HCT116 (cell line): Measurements from ENCODE around the gene KRT83. TPM values are rescaled to one million over a fixed set of nuclear protein-coding genes. Genes with fewer than 3 reads are reported as not detected.

Experiments
- ATAC-seq: fragments of 200-7000 bp; cut with Tn5 transposase; 2 replicates; pipeline ENCODE4 v1.9.1; 2020; ENCODE audit warnings: mild to moderate bottlenecking, moderate library complexity
- BruUV-seq: library from RNA; stranded (reverse); fragments of 400-500 nt; replicated peaks from 2 replicates; lab custom pipeline; 2021; lab: Mats Ljungman, UMichigan
- CTCF ChIA-PET: fragments of 300-600 bp; sonication (Branson Sonifier 250); formaldehyde crosslinking; loops from one replicate; lab custom pipeline; 2021; ENCODE audit warnings: antibody characterized with exemption; lab: Charles Lee
- POLR2A ChIA-PET: fragments of 300-600, 350-600 bp; sonication (Branson Sonifier 250); formaldehyde crosslinking; loops from one replicate; lab custom pipeline; 2021; ENCODE audit warnings: antibody characterized with exemption; lab: Charles Lee
- RAD21 ChIA-PET, 2 experiments: fragments of 300-600 bp; sonication (Branson Sonifier 250); formaldehyde crosslinking; loops; one replicate each; lab custom pipeline; 2023; ENCODE audit warnings: low total read pairs in 2 of 2; ENCODE audit not compliant: uncharacterized antibody in 2 of 2, unreplicated experiment in 2 of 2, low non-redundant PET in 1 of 2; lab: Charles Lee
- DNase-seq: peaks from one replicate; pipeline ENCODE4 v3.0.0-alpha.2; 2010; ENCODE audit warnings: low read depth, low spot score
- H2AFZ ChIP-seq: fragments of 200-600 bp; shearing (Covaris generic), sonication (generic); 2 replicates; pipeline ENCODE4 v1.6.1; 2017; ENCODE audit warnings: low read depth, mixed run types, mixed read lengths, antibody characterized with exemption, low read length; ENCODE audit not compliant: poor library complexity, severe bottlenecking
- H3K27ac ChIP-seq: 2 replicates; pipeline ENCODE4 v1.5.1; 2012; ENCODE audit warnings: low read depth, low read length
- H3K27me3 ChIP-seq: fragments of 200-600 bp; sonication (generic); 2 replicates; pipeline ENCODE4 v1.6.1; 2016; ENCODE audit warnings: mixed run types, low read length, mixed read lengths; ENCODE audit not compliant: insufficient read depth
- H3K36me3 ChIP-seq, 2 experiments: fragments of 200-500 bp in 1 of 2; fragments of 200-600 bp in 1 of 2; sonication (Bioruptor generic) in 1 of 2; sonication (generic) in 1 of 2; 2 replicates each; pipeline versions ENCODE4 v1.5.1 to v1.6.1; 2014 to 2016; ENCODE audit warnings: low read length in 2 of 2, inconsistent platforms in 1 of 2, mixed read lengths in 1 of 2, mixed run types in 1 of 2; ENCODE audit not compliant: insufficient read depth in 2 of 2, control insufficient read depth in 1 of 2
- H3K4me1 ChIP-seq, 2 experiments: fragments of 200-600 bp in 1 of 2; sonication (generic) in 1 of 2; 2 replicates each; pipeline versions ENCODE4 v1.5.1 to v1.6.1; 2012 to 2017; ENCODE audit warnings: low read length in 2 of 2, inconsistent platforms in 1 of 2, mild to moderate bottlenecking in 1 of 2, mixed read lengths in 1 of 2, mixed run types in 1 of 2, moderate library complexity in 1 of 2; ENCODE audit not compliant: insufficient read depth in 2 of 2, control insufficient read depth in 1 of 2
- H3K4me2 ChIP-seq: fragments of 200-600 bp; sonication (generic); 2 replicates; pipeline ENCODE4 v1.6.1; 2017; ENCODE audit warnings: mixed run types, low read length, mixed read lengths
- H3K4me3 ChIP-seq, 2 experiments: fragments of 200-600 bp in 1 of 2; sonication (generic) in 1 of 2; replicated peaks in 1 of 2; 2 replicates each; pipeline ENCODE4 v1.5.1; 2011 to 2016; ENCODE audit warnings: low read length in 2 of 2, control low read depth in 1 of 2, low read depth in 1 of 2, mild to moderate bottlenecking in 1 of 2, mixed read lengths in 1 of 2, mixed run types in 1 of 2
- H3K79me2 ChIP-seq: fragments of 200-600 bp; sonication (generic); 2 replicates; pipeline ENCODE4 v1.6.1; 2017; ENCODE audit warnings: mild to moderate bottlenecking, mixed run types, low read length, moderate library complexity, mixed read lengths; ENCODE audit not compliant: insufficient read depth
- H3K9ac ChIP-seq: fragments of 200-600 bp; sonication (generic); 2 replicates; pipeline ENCODE4 v1.6.1; 2016; ENCODE audit warnings: low read length, mixed read lengths
- H3K9me2 ChIP-seq: fragments of 200-600 bp; sonication (generic), shearing (Covaris generic); 2 replicates; pipeline ENCODE4 v1.6.1; 2017; ENCODE audit warnings: mixed run types, mild to moderate bottlenecking, moderate library complexity; ENCODE audit not compliant: insufficient read depth
- H3K9me3 ChIP-seq, 2 experiments: fragments of 200-500 bp in 1 of 2; fragments of 200-600 bp in 1 of 2; sonication (Bioruptor generic) in 1 of 2; sonication (generic) in 1 of 2; 2 replicates each; pipeline ENCODE4 v1.6.1; 2014 to 2017; ENCODE audit warnings: low read length in 2 of 2, mixed read lengths in 2 of 2, inconsistent platforms in 1 of 2, low read depth in 1 of 2, mild to moderate bottlenecking in 1 of 2, mixed run types in 1 of 2, moderate library complexity in 1 of 2; ENCODE audit not compliant: control insufficient read depth in 1 of 2, insufficient read depth in 1 of 2
- H4K20me1 ChIP-seq: fragments of 200-600 bp; sonication (generic), shearing (Covaris generic); 2 replicates; pipeline ENCODE4 v1.6.1; 2017; ENCODE audit warnings: mixed run types, mild to moderate bottlenecking, moderate library complexity; ENCODE audit not compliant: insufficient read depth
- ATF3 ChIP-seq: IDR thresholded peaks from 2 replicates; pipeline ENCODE4 v1.6.1; 2012
- CBX3 ChIP-seq: IDR thresholded peaks from 2 replicates; pipeline ENCODE4 v1.6.1; 2012; ENCODE audit warnings: low read depth
- EGR1 ChIP-seq: IDR thresholded peaks from 2 replicates; pipeline ENCODE4 v1.6.1; 2012; ENCODE audit warnings: low read depth
- ELF1 ChIP-seq: IDR thresholded peaks from 2 replicates; pipeline ENCODE4 v1.6.1; 2012; ENCODE audit warnings: low read depth, borderline replicate concordance
- EZH2phosphoT487 ChIP-seq: fragments of 200-600 bp; IDR thresholded peaks from 2 replicates; pipeline ENCODE4 v1.6.1; 2018; ENCODE audit warnings: antibody characterized with exemption, borderline replicate concordance
- FOSL1 ChIP-seq: IDR thresholded peaks from 2 replicates; pipeline ENCODE4 v1.6.1; 2012; ENCODE audit warnings: low read depth
- JUND ChIP-seq: IDR thresholded peaks from 2 replicates; pipeline ENCODE4 v1.6.1; 2012
- POLR2A ChIP-seq: IDR thresholded peaks from 2 replicates; pipeline ENCODE4 v1.7.0; 2011; ENCODE audit warnings: borderline replicate concordance; ENCODE audit not compliant: insufficient read depth, insufficient read length; ENCODE audit errors: extremely low read depth
- POLR2AphosphoS5 ChIP-seq: IDR thresholded peaks from 2 replicates; pipeline ENCODE4 v1.6.1; 2011; ENCODE audit warnings: mild to moderate bottlenecking, low read depth, low read length, moderate library complexity
- SIN3A ChIP-seq: IDR thresholded peaks from 2 replicates; pipeline ENCODE4 v1.6.1; 2012; ENCODE audit warnings: low read depth
- SP1 ChIP-seq: IDR thresholded peaks from 2 replicates; pipeline ENCODE4 v1.6.1; 2012; ENCODE audit warnings: low read depth
- SRF ChIP-seq: IDR thresholded peaks from 2 replicates; pipeline ENCODE4 v1.6.1; 2012; ENCODE audit warnings: low read depth
- TCF7L2 ChIP-seq: IDR thresholded peaks from 2 replicates; pipeline ENCODE4 v1.7.0; 2011; ENCODE audit warnings: borderline replicate concordance, inconsistent platforms; ENCODE audit not compliant: insufficient read depth, insufficient read length; ENCODE audit errors: extremely low read depth
- YY1 ChIP-seq: IDR thresholded peaks from 2 replicates; pipeline ENCODE4 v1.6.1; 2011; ENCODE audit warnings: low read length, low read depth, moderate library complexity, mild to moderate bottlenecking; ENCODE audit not compliant: insufficient replicate concordance; ENCODE audit errors: extremely low read depth
- ZFX ChIP-seq: fragments of 450-650 bp; IDR thresholded peaks from 2 replicates; pipeline ENCODE4 v1.6.1; 2017
- intact Hi-C: fragments of 100-400 bp; cut with micrococcal nuclease; formaldehyde crosslinking; loops from 2 replicates; pipeline ENCODE4 v1.10.0; 2022
- total RNA-seq: library from RNA; stranded (reverse); gene quantifications from one replicate; pipeline ENCODE4 v1.2.1, GENCODE V29; 2021; ENCODE audit not compliant: unreplicated experiment
- TF ChIP-seq, protein P1 (sequence below): IDR thresholded peaks from 2 replicates; pipeline ENCODE4 v1.6.1; 2012; ENCODE audit warnings: low read depth

The KRT83 gene
- total RNA-seq, 1 experiment from 2014 or later = not detected

- TF ChIP-seq TCF7L2 (no peak), JUND (no peak), ATF3 (no peak), POLR2AphosphoS5 (no peak), SP1 (no peak), YY1 (no peak), POLR2A (no peak), SIN3A (no peak), ZFX (no peak), FOSL1 (no peak), EGR1 (no peak), SRF (no peak), CBX3 (no peak)
- TF ChIP-seq, all 23 proteins: peak for 0
Measured at GRCh38 chr12:52317468-52318052, 3.6 kb downstream of the KRT83 start (continued).

DNA sequence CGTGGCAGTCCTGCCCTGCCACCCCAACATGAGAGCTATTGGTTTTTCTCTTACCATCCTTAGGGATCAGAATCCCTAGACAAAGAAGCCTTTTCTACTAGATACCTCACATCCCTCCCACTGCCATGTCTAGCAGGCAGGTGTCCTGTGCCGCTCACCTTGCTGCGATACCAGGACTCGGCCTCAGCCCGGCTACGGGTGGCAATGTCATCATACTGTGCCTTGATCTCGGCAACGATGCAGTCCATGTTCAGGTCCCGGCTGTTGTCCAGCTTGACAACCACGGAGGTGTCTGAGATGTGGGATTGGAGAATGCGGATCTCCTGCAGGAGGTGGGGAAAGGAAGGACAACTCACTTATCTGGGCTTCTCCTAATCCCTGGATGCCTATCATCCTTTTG, 4.5 kb downstream of the KRT83 start:
- no peaks in the 10 kb centered on the region for H3K36me3 ChIP-seq
- H3K9ac ChIP-seq = no peak overlapping the region
- H3K9me3 ChIP-seq = no peaks in the 10 kb centered on the region
- no peak for DNase-seq
- H2AFZ ChIP-seq = no peak overlapping the region
- H3K27ac ChIP-seq = no peak overlapping the region
- H3K4me2 ChIP-seq = no peak overlapping the region
- no TSS peak for BruUV-seq
- H4K20me1 ChIP-seq = no peaks in the 10 kb centered on the region
- no peaks in the 10 kb centered on the region for H3K79me2 ChIP-seq
- ChIA-PET RAD21 (no interaction called here), CTCF (interaction anchor here (1.3 to 2.1 kb wide), 3 partner anchors 10 to 173 kb away, joined by 3 to 14 read pairs (median 4); no protein-coding TSS in a partner anchor), POLR2A (no interaction called here)
- H3K4me1 ChIP-seq = peaks cover 0 to 10% of the 10 kb centered on the region in 2 experiments; a peak in 2 of 4 replicates
- no peaks in the 10 kb centered on the region for H3K9me2 ChIP-seq
- H3K4me3 ChIP-seq = no peak overlapping the region
- H3K27me3 ChIP-seq = no peaks in the 10 kb centered on the region
- intact Hi-C loops = no loop called here
- TF ChIP-seq SP1 (no peak), TCF7L2 (no peak), EZH2phosphoT487 (no peak), SRF (no peak), ELF1 (no peak), FOSL1 (no peak)
- TF ChIP-seq, protein P1, sequence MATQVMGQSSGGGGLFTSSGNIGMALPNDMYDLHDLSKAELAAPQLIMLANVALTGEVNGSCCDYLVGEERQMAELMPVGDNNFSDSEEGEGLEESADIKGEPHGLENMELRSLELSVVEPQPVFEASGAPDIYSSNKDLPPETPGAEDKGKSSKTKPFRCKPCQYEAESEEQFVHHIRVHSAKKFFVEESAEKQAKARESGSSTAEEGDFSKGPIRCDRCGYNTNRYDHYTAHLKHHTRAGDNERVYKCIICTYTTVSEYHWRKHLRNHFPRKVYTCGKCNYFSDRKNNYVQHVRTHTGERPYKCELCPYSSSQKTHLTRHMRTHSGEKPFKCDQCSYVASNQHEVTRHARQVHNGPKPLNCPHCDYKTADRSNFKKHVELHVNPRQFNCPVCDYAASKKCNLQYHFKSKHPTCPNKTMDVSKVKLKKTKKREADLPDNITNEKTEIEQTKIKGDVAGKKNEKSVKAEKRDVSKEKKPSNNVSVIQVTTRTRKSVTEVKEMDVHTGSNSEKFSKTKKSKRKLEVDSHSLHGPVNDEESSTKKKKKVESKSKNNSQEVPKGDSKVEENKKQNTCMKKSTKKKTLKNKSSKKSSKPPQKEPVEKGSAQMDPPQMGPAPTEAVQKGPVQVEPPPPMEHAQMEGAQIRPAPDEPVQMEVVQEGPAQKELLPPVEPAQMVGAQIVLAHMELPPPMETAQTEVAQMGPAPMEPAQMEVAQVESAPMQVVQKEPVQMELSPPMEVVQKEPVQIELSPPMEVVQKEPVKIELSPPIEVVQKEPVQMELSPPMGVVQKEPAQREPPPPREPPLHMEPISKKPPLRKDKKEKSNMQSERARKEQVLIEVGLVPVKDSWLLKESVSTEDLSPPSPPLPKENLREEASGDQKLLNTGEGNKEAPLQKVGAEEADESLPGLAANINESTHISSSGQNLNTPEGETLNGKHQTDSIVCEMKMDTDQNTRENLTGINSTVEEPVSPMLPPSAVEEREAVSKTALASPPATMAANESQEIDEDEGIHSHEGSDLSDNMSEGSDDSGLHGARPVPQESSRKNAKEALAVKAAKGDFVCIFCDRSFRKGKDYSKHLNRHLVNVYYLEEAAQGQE = no peak
- TF ChIP-seq, all 23 proteins: peak for 0
- ATAC-seq = no peak
